ENCODE data around the gene TADA2B. TPM values are rescaled to one million over a fixed set of nuclear protein-coding genes. Genes with fewer than 3 reads are reported as not detected.
A peak's percentile ranks its signal among the peaks of the same experiment; 100 is the strongest.

The TADA2B gene
- total and polyA plus RNA-seq, 9 of the 15 experiments (the other 6 are each of a cell fraction or from before 2014, with no cell fraction given), result 0.55 to 12.2 (median 7.5) TPM

DNA sequence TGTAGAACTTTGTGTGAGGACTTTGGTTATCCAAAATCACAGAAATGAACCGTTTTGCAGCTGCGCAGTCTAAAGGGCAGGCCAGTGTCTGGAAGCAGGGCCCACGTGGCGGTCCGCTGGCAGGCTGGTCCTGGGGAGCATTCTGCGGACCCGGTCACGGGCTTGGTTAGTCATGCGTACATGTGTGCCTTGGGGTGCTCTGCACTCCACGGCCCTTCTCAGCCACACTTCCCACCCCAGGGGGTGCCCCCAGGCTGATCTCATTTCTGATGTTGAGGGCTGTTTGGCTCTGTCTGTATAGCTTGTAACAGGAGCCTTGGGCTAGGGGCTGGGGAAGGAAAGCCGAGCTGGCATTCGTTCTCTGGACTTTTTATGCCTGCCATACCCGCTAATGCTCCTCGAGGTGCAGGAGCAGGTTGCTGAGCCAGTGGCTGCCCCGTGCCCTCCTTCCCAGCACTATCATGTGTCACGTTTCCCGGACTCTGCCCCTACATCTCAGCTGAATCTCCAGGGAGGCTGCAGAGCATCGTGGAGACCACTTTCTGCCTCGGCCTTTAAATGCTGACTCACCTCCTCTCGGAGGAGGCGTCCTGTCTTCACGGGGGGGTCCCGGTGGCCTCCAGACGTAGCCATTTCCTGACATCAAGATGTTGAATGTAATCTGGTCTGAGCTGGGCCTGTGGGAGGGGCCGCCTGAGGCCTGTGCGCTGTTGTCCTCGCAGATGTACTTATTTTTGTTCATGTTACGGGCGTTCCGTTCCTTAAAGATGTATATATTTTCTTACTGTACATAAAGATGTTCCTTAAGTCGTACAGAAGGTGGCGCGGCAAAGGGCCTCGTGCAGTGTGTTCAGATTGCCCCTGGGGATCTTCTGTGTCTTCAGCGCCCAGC lies 11.4 kb upstream of the TADA2B start (continued):
- TF ChIP-seq, protein P1, sequence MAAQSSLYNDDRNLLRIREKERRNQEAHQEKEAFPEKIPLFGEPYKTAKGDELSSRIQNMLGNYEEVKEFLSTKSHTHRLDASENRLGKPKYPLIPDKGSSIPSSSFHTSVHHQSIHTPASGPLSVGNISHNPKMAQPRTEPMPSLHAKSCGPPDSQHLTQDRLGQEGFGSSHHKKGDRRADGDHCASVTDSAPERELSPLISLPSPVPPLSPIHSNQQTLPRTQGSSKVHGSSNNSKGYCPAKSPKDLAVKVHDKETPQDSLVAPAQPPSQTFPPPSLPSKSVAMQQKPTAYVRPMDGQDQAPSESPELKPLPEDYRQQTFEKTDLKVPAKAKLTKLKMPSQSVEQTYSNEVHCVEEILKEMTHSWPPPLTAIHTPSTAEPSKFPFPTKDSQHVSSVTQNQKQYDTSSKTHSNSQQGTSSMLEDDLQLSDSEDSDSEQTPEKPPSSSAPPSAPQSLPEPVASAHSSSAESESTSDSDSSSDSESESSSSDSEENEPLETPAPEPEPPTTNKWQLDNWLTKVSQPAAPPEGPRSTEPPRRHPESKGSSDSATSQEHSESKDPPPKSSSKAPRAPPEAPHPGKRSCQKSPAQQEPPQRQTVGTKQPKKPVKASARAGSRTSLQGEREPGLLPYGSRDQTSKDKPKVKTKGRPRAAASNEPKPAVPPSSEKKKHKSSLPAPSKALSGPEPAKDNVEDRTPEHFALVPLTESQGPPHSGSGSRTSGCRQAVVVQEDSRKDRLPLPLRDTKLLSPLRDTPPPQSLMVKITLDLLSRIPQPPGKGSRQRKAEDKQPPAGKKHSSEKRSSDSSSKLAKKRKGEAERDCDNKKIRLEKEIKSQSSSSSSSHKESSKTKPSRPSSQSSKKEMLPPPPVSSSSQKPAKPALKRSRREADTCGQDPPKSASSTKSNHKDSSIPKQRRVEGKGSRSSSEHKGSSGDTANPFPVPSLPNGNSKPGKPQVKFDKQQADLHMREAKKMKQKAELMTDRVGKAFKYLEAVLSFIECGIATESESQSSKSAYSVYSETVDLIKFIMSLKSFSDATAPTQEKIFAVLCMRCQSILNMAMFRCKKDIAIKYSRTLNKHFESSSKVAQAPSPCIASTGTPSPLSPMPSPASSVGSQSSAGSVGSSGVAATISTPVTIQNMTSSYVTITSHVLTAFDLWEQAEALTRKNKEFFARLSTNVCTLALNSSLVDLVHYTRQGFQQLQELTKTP (IDR thresholded peaks at IDR 0.05; ENCODE audit: low read depth in 1 of 2, partially characterized antibody in 2 of 2), result no peak
- TF ChIP-seq MCM2 (IDR thresholded peaks at IDR 0.05; ENCODE audit: low read depth) (no peak), ARID1B (IDR thresholded peaks at IDR 0.05) (peak; percentile 85), GATAD2A (IDR thresholded peaks at IDR 0.05) (no peak), NEUROD1 (IDR thresholded peaks at IDR 0.05; ENCODE audit: borderline replicate concordance, low read depth, low read length, partially characterized antibody) (peak; percentile 26), MCM3 (IDR thresholded peaks at IDR 0.05) (no peak), NCOR1 (IDR thresholded peaks at IDR 0.05) (peak; percentile 82), SRSF7 (optimal IDR thresholded peaks at IDR 0.05; ENCODE audit: low read depth, low read length) (no peak), SAFB (IDR thresholded peaks at IDR 0.05; ENCODE audit: borderline replicate concordance, low read depth, low read length) (no peak), HDAC3 (IDR thresholded peaks at IDR 0.05; ENCODE audit: borderline replicate concordance, partially characterized antibody) (no peak)
- TF ChIP-seq, protein P2, sequence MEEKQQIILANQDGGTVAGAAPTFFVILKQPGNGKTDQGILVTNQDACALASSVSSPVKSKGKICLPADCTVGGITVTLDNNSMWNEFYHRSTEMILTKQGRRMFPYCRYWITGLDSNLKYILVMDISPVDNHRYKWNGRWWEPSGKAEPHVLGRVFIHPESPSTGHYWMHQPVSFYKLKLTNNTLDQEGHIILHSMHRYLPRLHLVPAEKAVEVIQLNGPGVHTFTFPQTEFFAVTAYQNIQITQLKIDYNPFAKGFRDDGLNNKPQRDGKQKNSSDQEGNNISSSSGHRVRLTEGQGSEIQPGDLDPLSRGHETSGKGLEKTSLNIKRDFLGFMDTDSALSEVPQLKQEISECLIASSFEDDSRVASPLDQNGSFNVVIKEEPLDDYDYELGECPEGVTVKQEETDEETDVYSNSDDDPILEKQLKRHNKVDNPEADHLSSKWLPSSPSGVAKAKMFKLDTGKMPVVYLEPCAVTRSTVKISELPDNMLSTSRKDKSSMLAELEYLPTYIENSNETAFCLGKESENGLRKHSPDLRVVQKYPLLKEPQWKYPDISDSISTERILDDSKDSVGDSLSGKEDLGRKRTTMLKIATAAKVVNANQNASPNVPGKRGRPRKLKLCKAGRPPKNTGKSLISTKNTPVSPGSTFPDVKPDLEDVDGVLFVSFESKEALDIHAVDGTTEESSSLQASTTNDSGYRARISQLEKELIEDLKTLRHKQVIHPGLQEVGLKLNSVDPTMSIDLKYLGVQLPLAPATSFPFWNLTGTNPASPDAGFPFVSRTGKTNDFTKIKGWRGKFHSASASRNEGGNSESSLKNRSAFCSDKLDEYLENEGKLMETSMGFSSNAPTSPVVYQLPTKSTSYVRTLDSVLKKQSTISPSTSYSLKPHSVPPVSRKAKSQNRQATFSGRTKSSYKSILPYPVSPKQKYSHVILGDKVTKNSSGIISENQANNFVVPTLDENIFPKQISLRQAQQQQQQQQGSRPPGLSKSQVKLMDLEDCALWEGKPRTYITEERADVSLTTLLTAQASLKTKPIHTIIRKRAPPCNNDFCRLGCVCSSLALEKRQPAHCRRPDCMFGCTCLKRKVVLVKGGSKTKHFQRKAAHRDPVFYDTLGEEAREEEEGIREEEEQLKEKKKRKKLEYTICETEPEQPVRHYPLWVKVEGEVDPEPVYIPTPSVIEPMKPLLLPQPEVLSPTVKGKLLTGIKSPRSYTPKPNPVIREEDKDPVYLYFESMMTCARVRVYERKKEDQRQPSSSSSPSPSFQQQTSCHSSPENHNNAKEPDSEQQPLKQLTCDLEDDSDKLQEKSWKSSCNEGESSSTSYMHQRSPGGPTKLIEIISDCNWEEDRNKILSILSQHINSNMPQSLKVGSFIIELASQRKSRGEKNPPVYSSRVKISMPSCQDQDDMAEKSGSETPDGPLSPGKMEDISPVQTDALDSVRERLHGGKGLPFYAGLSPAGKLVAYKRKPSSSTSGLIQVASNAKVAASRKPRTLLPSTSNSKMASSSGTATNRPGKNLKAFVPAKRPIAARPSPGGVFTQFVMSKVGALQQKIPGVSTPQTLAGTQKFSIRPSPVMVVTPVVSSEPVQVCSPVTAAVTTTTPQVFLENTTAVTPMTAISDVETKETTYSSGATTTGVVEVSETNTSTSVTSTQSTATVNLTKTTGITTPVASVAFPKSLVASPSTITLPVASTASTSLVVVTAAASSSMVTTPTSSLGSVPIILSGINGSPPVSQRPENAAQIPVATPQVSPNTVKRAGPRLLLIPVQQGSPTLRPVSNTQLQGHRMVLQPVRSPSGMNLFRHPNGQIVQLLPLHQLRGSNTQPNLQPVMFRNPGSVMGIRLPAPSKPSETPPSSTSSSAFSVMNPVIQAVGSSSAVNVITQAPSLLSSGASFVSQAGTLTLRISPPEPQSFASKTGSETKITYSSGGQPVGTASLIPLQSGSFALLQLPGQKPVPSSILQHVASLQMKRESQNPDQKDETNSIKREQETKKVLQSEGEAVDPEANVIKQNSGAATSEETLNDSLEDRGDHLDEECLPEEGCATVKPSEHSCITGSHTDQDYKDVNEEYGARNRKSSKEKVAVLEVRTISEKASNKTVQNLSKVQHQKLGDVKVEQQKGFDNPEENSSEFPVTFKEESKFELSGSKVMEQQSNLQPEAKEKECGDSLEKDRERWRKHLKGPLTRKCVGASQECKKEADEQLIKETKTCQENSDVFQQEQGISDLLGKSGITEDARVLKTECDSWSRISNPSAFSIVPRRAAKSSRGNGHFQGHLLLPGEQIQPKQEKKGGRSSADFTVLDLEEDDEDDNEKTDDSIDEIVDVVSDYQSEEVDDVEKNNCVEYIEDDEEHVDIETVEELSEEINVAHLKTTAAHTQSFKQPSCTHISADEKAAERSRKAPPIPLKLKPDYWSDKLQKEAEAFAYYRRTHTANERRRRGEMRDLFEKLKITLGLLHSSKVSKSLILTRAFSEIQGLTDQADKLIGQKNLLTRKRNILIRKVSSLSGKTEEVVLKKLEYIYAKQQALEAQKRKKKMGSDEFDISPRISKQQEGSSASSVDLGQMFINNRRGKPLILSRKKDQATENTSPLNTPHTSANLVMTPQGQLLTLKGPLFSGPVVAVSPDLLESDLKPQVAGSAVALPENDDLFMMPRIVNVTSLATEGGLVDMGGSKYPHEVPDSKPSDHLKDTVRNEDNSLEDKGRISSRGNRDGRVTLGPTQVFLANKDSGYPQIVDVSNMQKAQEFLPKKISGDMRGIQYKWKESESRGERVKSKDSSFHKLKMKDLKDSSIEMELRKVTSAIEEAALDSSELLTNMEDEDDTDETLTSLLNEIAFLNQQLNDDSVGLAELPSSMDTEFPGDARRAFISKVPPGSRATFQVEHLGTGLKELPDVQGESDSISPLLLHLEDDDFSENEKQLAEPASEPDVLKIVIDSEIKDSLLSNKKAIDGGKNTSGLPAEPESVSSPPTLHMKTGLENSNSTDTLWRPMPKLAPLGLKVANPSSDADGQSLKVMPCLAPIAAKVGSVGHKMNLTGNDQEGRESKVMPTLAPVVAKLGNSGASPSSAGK (IDR thresholded peaks at IDR 0.05), result peak; percentile 70; the same call in 1 of the 2 replicates

Data from K562 (cell line).